GM23338 (cell line): ENCODE data around the gene RPL29. TPM values are rescaled to one million over a fixed set of nuclear protein-coding genes. Genes with fewer than 3 reads are reported as not detected.

ENCODE experiments used
- ATAC-seq: fragments of 200-7000 bp; cut with Tn5 transposase; 3 replicates; pipeline ENCODE4 v1.9.1; 2020
- DNase-seq: peaks from one replicate; pipeline ENCODE4 v3.0.0-alpha.2; 2015; ENCODE audit warnings: low spot score
- H2AFZ ChIP-seq: fragments of 200-600 bp; sonication (generic); 2 replicates; pipeline ENCODE4 v1.8.0; 2016; ENCODE audit warnings: antibody characterized with exemption, mild to moderate bottlenecking, moderate library complexity
- H3F3A ChIP-seq: fragments of 200-600 bp; sonication (generic); replicated peaks from 2 replicates; pipeline ENCODE4 v1.8.0; 2017; ENCODE audit warnings: antibody characterized with exemption, mixed run types, low read depth
- H3K27ac ChIP-seq: fragments of 200-600 bp; sonication (generic); 2 replicates; pipeline ENCODE4 v1.6.1; 2016; ENCODE audit warnings: low read depth
- H3K27me3 ChIP-seq: fragments of 200-600 bp; sonication (generic); 2 replicates; pipeline ENCODE4 v1.8.0; 2016; ENCODE audit warnings: mild to moderate bottlenecking, mixed run types, moderate library complexity; ENCODE audit not compliant: insufficient read depth
- H3K36me3 ChIP-seq: fragments of 200-600 bp; sonication (generic); 2 replicates; pipeline ENCODE4 v1.8.0; 2016; ENCODE audit warnings: mild to moderate bottlenecking; ENCODE audit not compliant: insufficient read depth
- H3K4me1 ChIP-seq: fragments of 200-600 bp; sonication (generic); 2 replicates; pipeline ENCODE4 v1.8.0; 2016; ENCODE audit warnings: mild to moderate bottlenecking, moderate library complexity; ENCODE audit not compliant: insufficient read depth
- H3K4me2 ChIP-seq: fragments of 200-600 bp; sonication (generic); 2 replicates; pipeline ENCODE4 v1.7.1; 2017; ENCODE audit warnings: mixed run types
- H3K4me3 ChIP-seq: fragments of 200-600 bp; sonication (generic); 2 replicates; pipeline ENCODE4 v1.6.1; 2016; ENCODE audit warnings: mixed run types
- H3K79me2 ChIP-seq: fragments of 200-600 bp; sonication (generic); replicated peaks from 2 replicates; pipeline ENCODE4 v1.8.0; 2017; ENCODE audit warnings: mild to moderate bottlenecking; ENCODE audit not compliant: insufficient read depth
- H3K9me2 ChIP-seq: fragments of 200-600 bp; sonication (generic); 2 replicates; pipeline ENCODE4 v1.8.0; 2017; ENCODE audit not compliant: insufficient read depth
- H4K20me1 ChIP-seq: fragments of 200-600 bp; sonication (generic); replicated peaks from 2 replicates; pipeline ENCODE4 v1.8.0; 2017; ENCODE audit warnings: mild to moderate bottlenecking; ENCODE audit not compliant: insufficient read depth
- H3K27ac Mint-ChIP-seq: 2 replicates; pipeline ENCODE4 v1.8.0; 2020; ENCODE audit warnings: inconsistent platforms, mild to moderate bottlenecking, moderate library complexity, mixed read lengths
- H3K27me3 Mint-ChIP-seq: 3 replicates; pipeline ENCODE4 v1.8.0; 2022; ENCODE audit warnings: low read depth, mild to moderate bottlenecking, moderate library complexity, mixed read lengths, inconsistent platforms; ENCODE audit not compliant: insufficient read depth, poor library complexity
- H3K36me3 Mint-ChIP-seq: 3 replicates; pipeline ENCODE4 v1.8.0; 2021; ENCODE audit warnings: low read depth, mild to moderate bottlenecking, inconsistent platforms, moderate library complexity, mixed read lengths
- H3K4me1 Mint-ChIP-seq: 3 replicates; pipeline ENCODE4 v1.8.0; 2020; ENCODE audit warnings: mild to moderate bottlenecking, inconsistent platforms, mixed read lengths
- H3K4me3 Mint-ChIP-seq: 3 replicates; pipeline ENCODE4 v1.8.0; 2021; ENCODE audit warnings: moderate library complexity, mild to moderate bottlenecking, inconsistent platforms, mixed read lengths
- H3K9me3 Mint-ChIP-seq: 3 replicates; pipeline ENCODE4 v1.8.0; 2020; ENCODE audit warnings: moderate library complexity, mild to moderate bottlenecking, inconsistent platforms, mixed read lengths
- CREB1 ChIP-seq: fragments of 250-450 bp; sonication (Bioruptor Pico); IDR thresholded peaks from 2 replicates; pipeline ENCODE4 v1.5.0; 2020; ENCODE audit warnings: low read depth, mild to moderate bottlenecking, moderate library complexity
- CTCF ChIP-seq, 2 experiments: fragments of 200-600 bp in 1 of 2; sonication (generic) in 1 of 2; conservative IDR thresholded peaks; 2 replicates each; pipeline versions ENCODE4 v1.5.1 to v1.6.1; 2016 to 2017; ENCODE audit warnings: antibody characterized with exemption in 2 of 2, low read depth in 2 of 2, mild to moderate bottlenecking in 2 of 2, moderate library complexity in 1 of 2
- ETS1 ChIP-seq: IDR thresholded peaks from 2 replicates; pipeline ENCODE4 v1.6.1; 2016; ENCODE audit warnings: antibody characterized with exemption
- EZH2 ChIP-seq: fragments of 200-600 bp; sonication (generic); IDR thresholded peaks from one replicate; pipeline ENCODE4 v1.8.0; 2017; ENCODE audit warnings: antibody characterized with exemption, mild to moderate bottlenecking, low read depth; ENCODE audit not compliant: unreplicated experiment
- EZH2phosphoT487 ChIP-seq: fragments of 200-600 bp; sonication (generic); IDR thresholded peaks from one replicate; pipeline ENCODE4 v1.8.1; 2018; ENCODE audit warnings: antibody characterized with exemption; ENCODE audit not compliant: unreplicated experiment
- JUNB ChIP-seq: IDR thresholded peaks from one replicate; pipeline ENCODE4 v1.6.1; 2016; ENCODE audit warnings: antibody characterized with exemption; ENCODE audit not compliant: unreplicated experiment
- NANOG ChIP-seq: IDR thresholded peaks from 2 replicates; pipeline ENCODE4 v1.6.1; 2016; ENCODE audit warnings: antibody characterized with exemption, borderline replicate concordance
- POLR2AphosphoS5 ChIP-seq: IDR thresholded peaks from 2 replicates; pipeline ENCODE4 v1.6.1; 2016; ENCODE audit warnings: antibody characterized with exemption, low read depth
- REST ChIP-seq: IDR thresholded peaks from one replicate; pipeline ENCODE4 v1.6.1; 2018; ENCODE audit warnings: antibody characterized with exemption; ENCODE audit not compliant: unreplicated experiment
- STAT1 ChIP-seq: IDR thresholded peaks from one replicate; pipeline ENCODE4 v1.6.1; 2016; ENCODE audit warnings: antibody characterized with exemption; ENCODE audit not compliant: unreplicated experiment
- ZNF114 ChIP-seq: fragments of 250-450 bp; sonication (Bioruptor Pico); IDR thresholded peaks from 2 replicates; pipeline ENCODE4 v1.5.0; 2020; ENCODE audit warnings: mild to moderate bottlenecking, moderate library complexity
- ZNF331 ChIP-seq: fragments of 250-450 bp; sonication (Bioruptor Pico); IDR thresholded peaks from 2 replicates; pipeline ENCODE4 v1.5.0; 2020; ENCODE audit warnings: low read depth, mild to moderate bottlenecking, moderate library complexity
- ZNF462 ChIP-seq: fragments of 250-450 bp; sonication (Bioruptor Pico); IDR thresholded peaks from 2 replicates; pipeline ENCODE4 v1.5.0; 2020; ENCODE audit warnings: mild to moderate bottlenecking, moderate library complexity
- polyA plus RNA-seq: library from polyadenylated mRNA; unstranded; fragments of >200 nt; fragmentation: Nextera tagmentation; extraction: Ambion mirVana; gene quantifications from 2 replicates; pipeline ENCODE4 v1.2.1, GENCODE V29; 2016
- total RNA-seq: library from RNA; depleted of rRNA; stranded (reverse); fragments of >200 nt; shearing (Covaris generic); gene quantifications from 2 replicates; pipeline ENCODE4 v1.2.3, GENCODE V29; 2014

The RPL29 gene
- total and polyA plus RNA-seq, 2 experiments from 2014 or later = 1,471 to 1,864 TPM

- H3K9me3 Mint-ChIP-seq = no peaks in the 10 kb centered on the region
- peaks cover 3% of the 10 kb centered on the region; the same call in 1 of the 3 replicates for H3K4me1 Mint-ChIP-seq
- Histone ChIP-seq H3K4me2 (no peak overlapping the region), H4K20me1 (no peaks in the 10 kb centered on the region), H3K27me3 (peaks cover 11% of the 10 kb centered on the region; the same call in 1 of the 2 replicates), H3K79me2 (no peaks in the 10 kb centered on the region), H3K36me3 (no peaks in the 10 kb centered on the region), H2AFZ (no peak overlapping the region), H3F3A (no peaks in the 10 kb centered on the region), H3K4me3 (no peak overlapping the region), H3K27ac (no peak overlapping the region), H3K9me2 (no peaks in the 10 kb centered on the region), H3K4me1 (no peaks in the 10 kb centered on the region)
- H3K36me3 Mint-ChIP-seq = 0 out of 3 replicates have a peak, but pooled peaks cover 2% of the 10 kb centered on the region
- H3K4me3 Mint-ChIP-seq = no peak overlapping the region
- H3K27me3 Mint-ChIP-seq = peaks cover 23% of the 10 kb centered on the region
- no peak for DNase-seq
- ATAC-seq = no peak
- no peak for TF ChIP-seq ZNF114
- no peak for TF ChIP-seq CTCF (conservative IDR thresholded peaks at IDR 0.05; ENCODE audit: low read depth in 2 of 2)
- no peak for TF ChIP-seq JUNB
- TF ChIP-seq STAT1 = no peak
- no peak for TF ChIP-seq EZH2
- no peak for TF ChIP-seq NANOG
- no peak for TF ChIP-seq ZNF331
- no peak for TF ChIP-seq CREB1
- no peak for TF ChIP-seq POLR2AphosphoS5
- TF ChIP-seq ZNF462 (CRISPR knock-in tag) = no peak
- no peak for TF ChIP-seq EZH2phosphoT487
- no peak for TF ChIP-seq REST
- TF ChIP-seq ETS1 = no peak
- no peak overlapping the region for H3K27ac Mint-ChIP-seq
These were observed 48.9 kb downstream of the RPL29 start for GRCh38 chr3:51946796-51947195.
